DMS 273 (cell line): ENCODE data around the gene HK1.
"Not testable (repeated sequence)": the region's sequence is repeated elsewhere in the genome, so short reads cannot be mapped to it uniquely, and the experiment has no call there.

Source experiments
- DNase-seq: peaks from one replicate; lab custom pipeline; 2025; ENCODE audit not compliant: unreplicated experiment; lab: John Stamatoyannopoulos, UW

The HK1 gene

DNA sequence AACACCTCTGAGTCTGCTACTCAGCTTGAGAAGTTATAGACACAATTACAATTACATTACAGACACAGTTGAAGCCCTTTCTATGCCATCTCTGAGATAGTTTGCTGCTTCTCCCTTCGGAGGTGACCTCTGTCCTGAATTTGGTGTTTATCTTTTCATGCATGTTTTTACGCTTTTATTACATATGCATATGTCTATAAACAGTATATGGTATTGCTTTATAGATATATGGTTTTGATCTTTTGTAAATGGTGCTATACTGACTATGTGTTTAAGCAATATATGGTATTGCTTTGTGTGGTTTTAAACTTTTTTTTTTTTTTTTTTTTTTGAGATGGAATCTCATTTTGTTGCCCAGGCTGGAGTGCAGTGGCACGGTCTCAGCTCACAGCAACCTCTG lies 48.4 kb downstream of the HK1 start:
- no peak for DNase-seq

- DNase-seq = peak; percentile 29
Measured at GRCh38 chr10:69327463-69328379, 49.4 kb downstream of the HK1 start.

GRCh38 chr10:69328380-69328735 lies 50.1 kb downstream of the HK1 start:
- DNase-seq = no peak

GRCh38 chr10:69328888-69329287 lies 50.6 kb downstream of the HK1 start:
- DNase-seq = not testable (repeated sequence)

- DNase-seq = no peak
Measured at GRCh38 chr10:69329721-69330178, 51.5 kb downstream of the HK1 start.

DNA sequence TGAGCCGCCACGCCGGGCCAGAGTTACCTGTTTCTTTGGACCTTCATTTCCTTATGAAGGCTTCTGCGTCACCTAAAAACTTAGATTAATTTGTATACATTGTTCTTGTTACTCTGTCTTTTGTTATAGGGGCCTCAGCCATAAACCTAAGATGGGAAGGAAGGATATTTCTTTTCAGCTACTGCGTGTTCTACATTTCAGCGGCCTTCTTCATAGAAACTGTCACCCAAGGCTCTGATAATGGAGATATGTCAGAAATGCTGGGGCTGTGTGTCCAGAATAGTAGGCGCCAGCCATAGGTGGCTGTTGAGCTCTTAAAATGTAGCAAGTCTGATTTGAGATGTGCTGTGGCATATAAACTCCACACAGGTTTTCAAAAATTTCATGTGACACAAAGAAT lies 52.9 kb downstream of the HK1 start:
- no peak for DNase-seq

DNA sequence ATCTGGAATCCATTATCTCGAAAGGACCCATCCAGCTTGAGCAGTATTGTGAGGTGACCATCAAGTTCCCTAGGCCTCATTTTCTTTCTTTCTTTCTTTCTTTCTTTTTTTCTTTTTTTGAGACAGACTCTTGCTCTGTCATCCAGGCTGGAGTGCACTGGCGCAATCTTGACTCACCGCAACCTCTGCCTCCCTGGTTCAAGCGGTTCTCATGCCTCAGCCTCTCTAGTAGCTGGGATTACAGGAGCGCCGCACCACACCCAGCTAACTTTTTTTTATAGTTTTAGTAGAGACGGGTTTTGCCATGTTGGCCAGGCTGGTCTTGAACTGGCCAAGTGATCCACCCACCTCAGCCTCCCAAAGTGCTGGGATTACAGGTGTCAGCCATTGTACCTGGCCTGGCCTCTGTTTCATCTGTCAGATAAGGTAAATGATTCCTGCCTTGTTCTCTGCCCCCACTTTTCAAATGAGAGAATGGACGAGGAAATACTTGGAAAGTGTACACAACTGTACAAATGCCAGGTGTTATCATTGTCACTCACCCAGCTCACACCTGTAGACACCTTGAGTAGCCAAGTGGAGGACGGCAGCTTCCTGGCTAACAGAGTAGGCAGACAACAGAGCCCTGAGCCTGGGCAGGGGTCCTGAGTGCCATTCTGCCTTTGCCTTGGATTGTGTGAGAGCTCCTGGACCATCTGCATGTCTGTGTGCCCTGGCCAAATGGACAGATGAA lies 54.1 kb downstream of the HK1 start:
- no peak for DNase-seq

- peak; percentile 26 for DNase-seq
Measured at GRCh38 chr10:69333205-69333604, 54.9 kb downstream of the HK1 start.

- DNase-seq = not testable (repeated sequence)
Measured at GRCh38 chr10:69333865-69334301, 55.6 kb downstream of the HK1 start.

DNA sequence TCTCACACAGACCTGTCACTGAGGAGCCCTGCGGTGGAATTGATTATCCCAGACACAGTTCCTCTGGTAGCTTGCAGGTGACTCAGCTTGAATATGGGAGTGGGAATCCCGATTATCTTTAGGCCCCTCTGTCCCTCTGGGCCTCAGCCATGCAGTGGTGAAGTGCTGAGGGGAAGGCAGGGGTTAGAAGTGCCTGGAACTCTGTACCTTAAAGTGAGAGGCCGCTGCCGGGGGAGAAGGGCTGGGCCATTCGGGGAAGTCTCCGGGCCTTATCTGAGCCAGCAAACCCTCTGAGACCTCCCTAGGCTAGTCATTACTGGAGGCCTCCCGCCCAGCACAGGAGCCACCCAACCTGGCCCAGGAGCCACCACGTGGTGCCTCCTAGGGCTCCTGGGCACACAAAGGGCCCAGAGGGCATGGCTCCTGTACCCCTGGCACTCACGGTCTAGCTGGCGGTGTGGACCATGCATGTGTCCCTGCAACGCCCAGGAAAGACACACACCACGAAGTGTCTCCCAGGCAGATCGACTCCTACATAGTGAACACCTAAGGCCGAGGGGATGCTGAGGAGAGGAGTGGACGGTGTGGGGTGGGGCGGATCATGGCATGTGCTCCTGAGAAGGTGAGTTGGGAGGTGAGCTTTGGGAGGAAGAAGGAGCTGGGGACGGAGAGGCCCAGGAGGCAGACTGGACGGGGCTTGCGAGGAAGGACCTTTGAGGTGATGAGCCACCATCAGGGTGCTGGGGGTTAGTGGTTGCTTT lies 56.2 kb downstream of the HK1 start:
- DNase-seq = no peak

DNA sequence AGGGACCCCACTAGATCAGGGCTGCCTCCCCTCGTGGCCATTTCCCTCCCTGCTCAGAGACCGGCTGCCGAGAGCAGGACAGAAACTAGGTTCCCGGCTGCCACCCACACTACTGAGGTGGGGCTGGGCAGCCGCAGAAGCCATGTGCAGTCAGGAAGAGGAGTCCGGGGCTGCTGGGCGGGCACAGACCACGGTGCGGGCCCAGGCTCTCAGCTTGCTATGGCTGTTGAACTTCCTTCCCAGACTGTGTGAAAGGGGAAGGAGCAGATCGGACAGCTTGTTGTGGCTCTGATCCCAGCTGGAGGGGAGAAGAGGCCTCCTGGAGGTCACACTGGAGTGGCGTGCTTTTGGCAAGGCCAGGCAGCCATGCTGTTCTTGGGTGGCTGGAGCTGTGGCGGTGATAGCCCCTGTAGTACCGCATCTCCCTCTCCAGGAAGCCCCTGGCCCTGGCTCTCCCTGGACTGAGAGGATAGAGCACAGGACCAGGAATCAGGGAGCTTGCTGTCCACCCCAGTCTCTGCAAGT lies 56.8 kb downstream of the HK1 start:
- peak; percentile 22 for DNase-seq

- DNase-seq = no peak
Measured at GRCh38 chr10:69335613-69336012, 57.3 kb downstream of the HK1 start.

DNA sequence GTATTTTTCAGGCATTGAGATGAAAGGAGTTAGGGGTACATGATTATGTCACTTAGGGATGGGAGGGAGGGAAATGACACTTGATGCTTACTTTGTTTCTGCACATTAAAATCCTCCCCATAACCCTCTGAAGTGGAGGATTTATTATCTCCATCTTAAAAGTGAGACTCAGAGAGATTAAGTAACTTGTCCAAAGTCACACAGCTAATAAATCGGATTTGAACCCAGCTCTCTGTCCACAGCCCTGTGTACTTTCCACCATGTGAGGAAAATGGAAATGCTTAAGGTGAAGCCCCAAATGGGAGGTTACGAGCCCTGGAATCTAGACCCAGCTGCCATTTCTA lies 58.6 kb downstream of the HK1 start:
- no peak for DNase-seq

DNA sequence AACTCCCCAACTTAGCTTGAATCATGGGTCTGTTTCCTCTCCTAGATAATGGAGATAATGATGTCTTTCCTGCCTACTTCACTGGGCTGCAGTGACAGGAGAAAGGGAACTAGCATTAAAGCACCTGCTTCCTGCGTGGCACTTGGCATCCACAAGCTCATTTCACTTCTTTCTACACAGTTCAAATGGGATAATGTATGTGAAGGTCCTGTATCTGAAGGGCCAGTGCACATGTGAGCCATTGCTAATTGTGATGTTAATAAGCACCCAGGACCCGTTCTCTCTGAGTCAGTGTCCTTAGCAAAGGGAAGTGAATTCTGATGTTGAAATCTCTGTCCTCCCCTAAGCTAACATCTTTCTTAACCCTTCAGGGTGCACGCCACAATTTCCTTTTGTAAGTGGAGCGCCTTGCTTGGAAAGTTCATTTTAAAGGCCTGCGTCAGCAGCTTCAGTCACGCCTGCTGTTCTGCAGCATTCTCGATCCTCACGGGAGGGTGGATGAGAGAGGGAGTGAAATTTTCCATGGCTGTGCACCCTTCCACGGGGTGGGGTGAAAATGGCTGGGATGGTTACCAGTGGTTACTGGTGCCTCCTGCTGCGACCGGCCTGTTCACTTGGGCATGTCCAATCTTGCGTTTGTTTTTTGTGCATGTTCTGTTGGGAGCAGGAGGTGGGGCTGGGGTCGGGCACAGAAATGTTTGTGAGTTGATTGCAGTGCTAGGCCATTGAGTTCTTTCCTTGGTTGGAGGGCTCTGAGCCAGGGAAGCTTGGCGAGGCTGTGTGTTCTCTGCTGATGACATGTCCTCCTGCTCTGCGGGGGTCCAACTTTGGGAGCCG lies 59.2 kb downstream of the HK1 start:
- peak; percentile 86 for DNase-seq

GRCh38 chr10:69338133-69338456 lies 59.8 kb downstream of the HK1 start:
- no peak for DNase-seq

GRCh38 chr10:69338547-69339450 lies 60.5 kb downstream of the HK1 start:
- DNase-seq = no peak

GRCh38 chr10:69340695-69341094 lies 62.4 kb downstream of the HK1 start:
- peak; percentile 48 for DNase-seq

DNA sequence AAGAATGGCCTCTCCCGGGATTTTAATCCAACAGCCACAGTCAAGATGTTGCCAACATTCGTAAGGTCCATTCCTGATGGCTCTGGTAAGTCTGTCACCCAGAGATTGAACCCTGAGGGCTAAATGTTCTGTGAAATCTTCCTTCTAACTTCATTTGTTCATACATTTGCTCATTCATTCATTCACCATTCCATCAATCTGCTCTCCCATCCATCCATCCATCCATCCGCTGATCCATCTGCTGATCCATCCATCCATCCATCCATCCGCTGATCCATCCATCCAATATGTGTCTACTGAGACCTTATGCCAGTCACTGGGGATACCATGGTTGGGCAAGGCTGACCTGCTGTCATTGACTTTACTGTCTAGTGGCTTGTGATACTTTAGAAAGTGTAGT lies 65.6 kb downstream of the HK1 start:
- DNase-seq = no peak

- no peak for DNase-seq
Measured at GRCh38 chr10:69344591-69345252, 66.4 kb downstream of the HK1 start.
